Neuronal stem cell (in vitro differentiated cells): ENCODE results near the gene PUM2.

ENCODE experiments used
- DNase-seq: peaks from one replicate; pipeline ENCODE4 v3.0.0-alpha.2; 2013; ENCODE audit warnings: low spot score
- H2AFZ ChIP-seq: one replicate; pipeline ENCODE4 v1.6.1; 2013; ENCODE audit warnings: mild to moderate bottlenecking, low read length, inconsistent platforms
- H2AK5ac ChIP-seq: 2 replicates; pipeline ENCODE4 v1.6.1; 2013; ENCODE audit warnings: low read depth, mild to moderate bottlenecking, inconsistent platforms, low read length, moderate library complexity, mixed read lengths
- H2BK120ac ChIP-seq: 2 replicates; pipeline ENCODE4 v1.6.1; 2013; ENCODE audit warnings: low read depth, mild to moderate bottlenecking, inconsistent platforms, low read length, moderate library complexity, mixed read lengths
- H2BK12ac ChIP-seq: one replicate; pipeline ENCODE4 v1.6.1; 2013; ENCODE audit warnings: low read length, inconsistent platforms
- H2BK15ac ChIP-seq: 2 replicates; pipeline ENCODE4 v1.6.1; 2013; ENCODE audit warnings: mild to moderate bottlenecking, low read length, inconsistent platforms, mixed read lengths
- H2BK5ac ChIP-seq: one replicate; pipeline ENCODE4 v1.6.1; 2013; ENCODE audit warnings: inconsistent platforms, mild to moderate bottlenecking, low read length, moderate library complexity
- H3K14ac ChIP-seq: one replicate; pipeline ENCODE4 v1.6.1; 2013; ENCODE audit warnings: low read length, inconsistent platforms
- H3K18ac ChIP-seq: 2 replicates; pipeline ENCODE4 v1.6.1; 2013; ENCODE audit warnings: low read length, inconsistent platforms
- H3K23ac ChIP-seq: 2 replicates; pipeline ENCODE4 v1.6.1; 2013; ENCODE audit warnings: low read depth, mild to moderate bottlenecking, mixed read lengths, low read length, inconsistent platforms; ENCODE audit not compliant: poor library complexity
- H3K27ac ChIP-seq: replicated peaks from 3 replicates; pipeline ENCODE4 v1.5.1; 2013; ENCODE audit warnings: low read length, inconsistent platforms
- H3K27me3 ChIP-seq, 3 experiments: 2 replicates each; pipeline ENCODE4 v1.6.1; 2013; ENCODE audit warnings: low read length in 3 of 3, mild to moderate bottlenecking in 2 of 3, inconsistent platforms in 1 of 3, low read depth in 1 of 3, mixed read lengths in 1 of 3, moderate library complexity in 1 of 3; ENCODE audit not compliant: control insufficient read depth in 3 of 3, insufficient read depth in 3 of 3
- H3K36me3 ChIP-seq, 2 donors: replicated peaks in 1 of 2; 2 replicates each; pipeline ENCODE4 v1.6.1; 2013; ENCODE audit warnings: low read length in 2 of 2; ENCODE audit not compliant: control insufficient read depth in 2 of 2, insufficient read depth in 2 of 2
- H3K4ac ChIP-seq: 2 replicates; pipeline ENCODE4 v1.6.1; 2013; ENCODE audit warnings: inconsistent platforms, mild to moderate bottlenecking, low read length, moderate library complexity
- H3K4me1 ChIP-seq, 2 donors: 1 replicate in 1 of 2; 2 replicates in 1 of 2; pipeline ENCODE4 v1.6.1; 2013; ENCODE audit warnings: low read length in 2 of 2, low read depth in 1 of 2; ENCODE audit not compliant: control insufficient read depth in 2 of 2, insufficient read depth in 1 of 2
- H3K4me2 ChIP-seq: one replicate; pipeline ENCODE4 v1.6.1; 2013; ENCODE audit warnings: mild to moderate bottlenecking, low read length, inconsistent platforms; ENCODE audit not compliant: insufficient read depth, poor library complexity, severe bottlenecking
- H3K4me3 ChIP-seq, 2 donors: 2 replicates each; pipeline ENCODE4 v1.5.1; 2013; ENCODE audit warnings: low read length in 2 of 2, mild to moderate bottlenecking in 2 of 2, inconsistent platforms in 1 of 2, moderate library complexity in 1 of 2
- H3K79me1 ChIP-seq: one replicate; pipeline ENCODE4 v1.6.1; 2013; ENCODE audit warnings: low read depth, mild to moderate bottlenecking, inconsistent platforms, low read length, moderate library complexity
- H3K9ac ChIP-seq: one replicate; pipeline ENCODE4 v1.6.1; 2013; ENCODE audit warnings: mild to moderate bottlenecking, low read depth, low read length, inconsistent platforms; ENCODE audit not compliant: poor library complexity
- H3K9me3 ChIP-seq, 2 donors: replicated peaks in 1 of 2; 2 replicates each; pipeline versions ENCODE3 to v1.6.1; 2013; ENCODE audit warnings: low read length in 2 of 2, mild to moderate bottlenecking in 2 of 2, inconsistent platforms in 1 of 2, low read depth in 1 of 2, mixed read lengths in 1 of 2, moderate library complexity in 1 of 2; ENCODE audit not compliant: control insufficient read depth in 2 of 2, insufficient read depth in 1 of 2
- H4K8ac ChIP-seq: one replicate; pipeline ENCODE4 v1.6.1; 2013; ENCODE audit warnings: low read depth, mild to moderate bottlenecking, inconsistent platforms, low read length, moderate library complexity
- H4K91ac ChIP-seq: one replicate; pipeline ENCODE4 v1.6.1; 2013; ENCODE audit warnings: low read length, low read depth, mild to moderate bottlenecking, inconsistent platforms; ENCODE audit not compliant: poor library complexity
- WGBS, 2 donors: extraction: QIAGEN DNeasy Blood & Tissue Kit; methylation state at CpG; one replicate each; pipeline ENCODE4 v1.1.7; 2013; ENCODE audit warnings: missing lambda C conversion rate in 2 of 2, mixed read lengths in 1 of 2; ENCODE audit not compliant: insufficient read length in 2 of 2, insufficient replicate concordance in 1 of 2; ENCODE audit errors: extremely low coverage in 2 of 2; 5-methylcytosine and 5-hydroxymethylcytosine counted together

Gene PUM2

GRCh38 chr2:20314562-20315501, 35.8 kb downstream of the PUM2 start:
- H3K4ac ChIP-seq: no peak overlapping the region
- H2AFZ ChIP-seq: no peak overlapping the region
- no peaks in the 10 kb centered on the region for H3K27me3 ChIP-seq
- no peak overlapping the region for H2BK12ac ChIP-seq
- H3K23ac ChIP-seq: no peak overlapping the region
- H3K27ac ChIP-seq: no peak overlapping the region
- no peak overlapping the region for H2BK15ac ChIP-seq
- no peak overlapping the region for H2BK120ac ChIP-seq
- peaks cover 3% of the 10 kb centered on the region for H3K79me1 ChIP-seq
- no peak for DNase-seq
- no peak overlapping the region for H4K91ac ChIP-seq
- H2AK5ac ChIP-seq: no peak overlapping the region
- no peak overlapping the region for H2BK5ac ChIP-seq
- no peak overlapping the region for H4K8ac ChIP-seq
- no peak overlapping the region for H3K4me3 ChIP-seq
- no peaks in the 10 kb centered on the region for H3K9me3 ChIP-seq
- no peak overlapping the region for H3K18ac ChIP-seq
- peaks cover 9 to 98% of the 10 kb centered on the region in 2 donors for H3K36me3 ChIP-seq
- H3K14ac ChIP-seq: no peak overlapping the region
- no CpG with 5 or more reads among the region's 4 CpGs for WGBS, 2 donors
- no peak overlapping the region for H3K4me2 ChIP-seq
- H3K4me1 ChIP-seq: no peaks in the 10 kb centered on the region
- H3K9ac ChIP-seq: no peak overlapping the region

GRCh38 chr2:20313659-20314058, 37.0 kb downstream of the PUM2 start:
- Histone ChIP-seq H2BK12ac (no peak overlapping the region), H3K27me3 (no peaks in the 10 kb centered on the region), H3K4me3 (no peak overlapping the region), H3K79me1 (peaks cover 3% of the 10 kb centered on the region), H3K9me3 (no peaks in the 10 kb centered on the region), H2AK5ac (no peak overlapping the region), H2BK120ac (no peak overlapping the region), H3K14ac (no peak overlapping the region), H2BK5ac (no peak overlapping the region), H3K23ac (no peak overlapping the region), H3K4me2 (no peak overlapping the region), H3K36me3 (peaks cover 9 to 98% of the 10 kb centered on the region in 2 donors), H3K4me1 (no peaks in the 10 kb centered on the region), H3K4ac (no peak overlapping the region), H2BK15ac (no peak overlapping the region), H3K9ac (no peak overlapping the region), H4K91ac (no peak overlapping the region), H2AFZ (no peak overlapping the region), H3K27ac (no peak overlapping the region), H4K8ac (no peak overlapping the region), H3K18ac (no peak overlapping the region)
- no peak for DNase-seq
- WGBS, 2 donors: no CpG with 5 or more reads among the region's 3 CpGs

GRCh38 chr2:20309001-20309400, 41.6 kb downstream of the PUM2 start:
- no peak overlapping the region for H2AFZ ChIP-seq
- no peak overlapping the region for H4K8ac ChIP-seq
- peaks cover 13 to 98% of the 10 kb centered on the region in 2 donors for H3K36me3 ChIP-seq
- H3K4me3 ChIP-seq: no peak overlapping the region
- H2BK15ac ChIP-seq: no peak overlapping the region
- peaks cover 0 to 4% of the 10 kb centered on the region in 2 donors for H3K9me3 ChIP-seq
- H3K4ac ChIP-seq: no peak overlapping the region
- H2AK5ac ChIP-seq: no peak overlapping the region
- no peaks in the 10 kb centered on the region for H3K79me1 ChIP-seq
- H4K91ac ChIP-seq: no peak overlapping the region
- H3K4me1 ChIP-seq: no peaks in the 10 kb centered on the region
- H3K14ac ChIP-seq: no peak overlapping the region
- H2BK5ac ChIP-seq: no peak overlapping the region
- H2BK12ac ChIP-seq: no peak overlapping the region
- H3K23ac ChIP-seq: no peak overlapping the region
- H3K18ac ChIP-seq: no peak overlapping the region
- no peak overlapping the region for H3K27ac ChIP-seq
- no peak overlapping the region for H3K4me2 ChIP-seq
- DNase-seq: no peak
- H3K9ac ChIP-seq: no peak overlapping the region
- H3K27me3 ChIP-seq: no peaks in the 10 kb centered on the region
- no peak overlapping the region for H2BK120ac ChIP-seq
- WGBS, 2 donors: no CpG with 5 or more reads among the region's 2 CpGs

- Histone ChIP-seq H3K23ac (no peak overlapping the region), H2AK5ac (no peak overlapping the region), H2BK120ac (no peak overlapping the region), H3K18ac (no peak overlapping the region), H2AFZ (no peak overlapping the region), H2BK5ac (no peak overlapping the region), H3K36me3 (peaks cover 13 to 99% of the 10 kb centered on the region in 2 donors), H3K14ac (no peak overlapping the region), H3K27me3 (no peaks in the 10 kb centered on the region), H3K79me1 (no peaks in the 10 kb centered on the region), H3K9me3 (peaks cover 0 to 4% of the 10 kb centered on the region in 2 donors), H3K4me2 (no peak overlapping the region), H4K8ac (no peak overlapping the region), H3K4me3 (no peak overlapping the region), H3K4ac (no peak overlapping the region), H3K27ac (no peak overlapping the region), H4K91ac (no peak overlapping the region), H3K4me1 (no peaks in the 10 kb centered on the region), H2BK12ac (no peak overlapping the region), H2BK15ac (no peak overlapping the region), H3K9ac (no peak overlapping the region)
- no peak for DNase-seq
Observed at GRCh38 chr2:20307311-20307710, 43.3 kb downstream of the PUM2 start.
